Omental fat pad (tissue), 4 donors: ENCODE results near the gene CLIC3. TPM values are rescaled to one million over a fixed set of nuclear protein-coding genes. Genes with fewer than 3 reads are reported as not detected.

Experiments
- ATAC-seq: fragments of 150-250 bp; one replicate; pipeline ENCODE4 v1.9.1; 2016; ENCODE audit warnings: mild to moderate bottlenecking, moderate library complexity; ENCODE audit not compliant: low FRiP score
- DNase-seq: peaks from one replicate; pipeline ENCODE4 v3.0.0-alpha.2; 2019; ENCODE audit warnings: low spot score
- CTCF ChIP-seq, 3 donors: fragments of 450-650 bp; IDR thresholded peaks; one replicate each; pipeline ENCODE4 v1.5.1; 2016 to 2017; ENCODE audit warnings: antibody characterized with exemption in 3 of 3, mild to moderate bottlenecking in 3 of 3, moderate library complexity in 2 of 3
- total RNA-seq, 4 donors: library from RNA; depleted of rRNA; stranded (reverse); fragments of >200 nt; gene quantifications; one replicate each; pipeline ENCODE4 v1.1.0, GENCODE V29; 2016

The CLIC3 gene
- total RNA-seq, 4 donors from 2014 or later: 0.95 to 9.7 (median 4.7) TPM

- no peak for TF ChIP-seq CTCF (IDR thresholded peaks at IDR 0.05)
- no peak for ATAC-seq
- DNase-seq: no peak
Measured at GRCh38 chr9:137026828-137027227, 30.5 kb upstream of the CLIC3 start.

GRCh38 chr9:137026384-137026783, 30.0 kb upstream of the CLIC3 start:
- DNase-seq (no peak), ATAC-seq (no peak)
- no peak for TF ChIP-seq CTCF (IDR thresholded peaks at IDR 0.05)

- DNase-seq (no peak), ATAC-seq (no peak)
- no peak for TF ChIP-seq CTCF (IDR thresholded peaks at IDR 0.05)
Measured at GRCh38 chr9:137025517-137025966, 29.2 kb upstream of the CLIC3 start.

GRCh38 chr9:137023583-137023991, 27.2 kb upstream of the CLIC3 start:
- no peak for TF ChIP-seq CTCF (IDR thresholded peaks at IDR 0.05)
- no peak for DNase-seq

GRCh38 chr9:137023157-137023556, 26.8 kb upstream of the CLIC3 start:
- DNase-seq (no peak), ATAC-seq (no peak)
- no peak for TF ChIP-seq CTCF (IDR thresholded peaks at IDR 0.05)

More at GRCh38 chr9:137023583-137023991, 27.2 kb upstream of the CLIC3 start:
- no peak for ATAC-seq

GRCh38 chr9:137022662-137023008, 26.3 kb upstream of the CLIC3 start:
- DNase-seq: no peak
- ATAC-seq: no peak
- TF ChIP-seq CTCF (IDR thresholded peaks at IDR 0.05): no peak

- no peak for TF ChIP-seq CTCF (IDR thresholded peaks at IDR 0.05)
- no peak for DNase-seq
- ATAC-seq: no peak
Measured at GRCh38 chr9:137021979-137022661, 25.8 kb upstream of the CLIC3 start.
